Mesothelial cell of epicardium (in vitro differentiated cells): ENCODE results near the gene CCDC77. TPM values are rescaled to one million over a fixed set of nuclear protein-coding genes. Genes with fewer than 3 reads are reported as not detected.

Experiments used
- DNase-seq, 2 experiments: peaks; one replicate each; pipeline ENCODE4 v3.0.0; 2021; ENCODE audit warnings: low spot score in 2 of 2; ENCODE audit not compliant: unreplicated experiment in 2 of 2
- H3K27ac Mint-ChIP-seq: 2 replicates; pipeline ENCODE4 v1.8.0; 2021; ENCODE audit warnings: mixed read lengths
- H3K27me3 Mint-ChIP-seq: 2 replicates; pipeline ENCODE4 v1.8.0; 2021; ENCODE audit warnings: low read depth, mixed read lengths
- H3K36me3 Mint-ChIP-seq: 2 replicates; pipeline ENCODE4 v1.8.0; 2021; ENCODE audit warnings: mixed read lengths
- H3K4me1 Mint-ChIP-seq: 2 replicates; pipeline ENCODE4 v1.8.0; 2021; ENCODE audit warnings: mixed read lengths
- H3K4me3 Mint-ChIP-seq: 2 replicates; pipeline ENCODE4 v1.8.0; 2021; ENCODE audit warnings: mild to moderate bottlenecking, moderate library complexity, mixed read lengths
- H3K9me3 Mint-ChIP-seq: 2 replicates; pipeline ENCODE4 v1.8.0; 2021; ENCODE audit warnings: mixed read lengths
- total RNA-seq: library from RNA; stranded (reverse); gene quantifications from 3 replicates; pipeline ENCODE4 v1.2.1, GENCODE V29; 2021
- TF ChIP-seq, protein P1 (sequence below): fragments of 200-600 bp; sonication (generic); IDR thresholded peaks from one replicate; pipeline ENCODE4 v1.5.0; 2021; ENCODE audit warnings: antibody characterized with exemption; ENCODE audit not compliant: unreplicated experiment

Gene CCDC77
- total RNA-seq, 1 donor from 2014 or later, result 16.8 TPM

- H3K36me3 Mint-ChIP-seq, result peaks cover 2% of the 10 kb centered on the region
- no peaks in the 10 kb centered on the region for H3K9me3 Mint-ChIP-seq
- H3K4me1 Mint-ChIP-seq, result no peaks in the 10 kb centered on the region
- no peak overlapping the region for H3K4me3 Mint-ChIP-seq
- peaks cover 2% of the 10 kb centered on the region for H3K27me3 Mint-ChIP-seq
- TF ChIP-seq, protein P1, sequence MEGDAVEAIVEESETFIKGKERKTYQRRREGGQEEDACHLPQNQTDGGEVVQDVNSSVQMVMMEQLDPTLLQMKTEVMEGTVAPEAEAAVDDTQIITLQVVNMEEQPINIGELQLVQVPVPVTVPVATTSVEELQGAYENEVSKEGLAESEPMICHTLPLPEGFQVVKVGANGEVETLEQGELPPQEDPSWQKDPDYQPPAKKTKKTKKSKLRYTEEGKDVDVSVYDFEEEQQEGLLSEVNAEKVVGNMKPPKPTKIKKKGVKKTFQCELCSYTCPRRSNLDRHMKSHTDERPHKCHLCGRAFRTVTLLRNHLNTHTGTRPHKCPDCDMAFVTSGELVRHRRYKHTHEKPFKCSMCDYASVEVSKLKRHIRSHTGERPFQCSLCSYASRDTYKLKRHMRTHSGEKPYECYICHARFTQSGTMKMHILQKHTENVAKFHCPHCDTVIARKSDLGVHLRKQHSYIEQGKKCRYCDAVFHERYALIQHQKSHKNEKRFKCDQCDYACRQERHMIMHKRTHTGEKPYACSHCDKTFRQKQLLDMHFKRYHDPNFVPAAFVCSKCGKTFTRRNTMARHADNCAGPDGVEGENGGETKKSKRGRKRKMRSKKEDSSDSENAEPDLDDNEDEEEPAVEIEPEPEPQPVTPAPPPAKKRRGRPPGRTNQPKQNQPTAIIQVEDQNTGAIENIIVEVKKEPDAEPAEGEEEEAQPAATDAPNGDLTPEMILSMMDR, result no peak
- no peak for DNase-seq
- no peak overlapping the region for H3K27ac Mint-ChIP-seq
These were observed 45.7 kb downstream of the CCDC77 start for GRCh38 chr12:447141-447540.

GRCh38 chr12:449203-449602, 47.8 kb downstream of the CCDC77 start:
- Mint-ChIP-seq H3K4me3 (no peak overlapping the region), H3K4me1 (no peaks in the 10 kb centered on the region), H3K9me3 (no peaks in the 10 kb centered on the region), H3K27me3 (peaks cover 7% of the 10 kb centered on the region), H3K27ac (no peak overlapping the region), H3K36me3 (no peaks in the 10 kb centered on the region)
- DNase-seq, result no peak
- TF ChIP-seq, protein P1, result no peak

DNA sequence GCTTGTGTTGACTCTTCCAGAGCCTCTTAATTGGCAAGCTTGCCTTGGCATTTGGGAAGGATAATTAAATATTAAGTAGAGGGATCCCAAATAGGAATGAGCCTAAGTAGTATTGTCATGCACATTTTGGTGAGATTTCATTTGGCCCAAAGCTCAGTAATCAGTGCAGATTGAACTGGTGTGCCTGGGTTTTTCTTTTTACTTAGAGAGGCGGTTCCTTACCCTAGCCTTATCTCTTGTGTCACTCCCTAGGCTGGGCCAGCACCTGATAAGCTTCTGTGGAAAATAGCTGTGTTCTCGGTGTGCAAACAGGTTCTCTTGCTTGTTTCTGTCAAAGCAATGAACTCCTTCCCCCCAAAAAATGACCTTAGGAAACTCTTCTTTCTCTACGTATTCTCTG, 49.0 kb downstream of the CCDC77 start:
- TF ChIP-seq, protein P1, result no peak
- no peaks in the 10 kb centered on the region for H3K9me3 Mint-ChIP-seq
- DNase-seq, result no peak
- no peak overlapping the region for H3K27ac Mint-ChIP-seq
- H3K4me1 Mint-ChIP-seq, result no peaks in the 10 kb centered on the region
- peaks cover 15% of the 10 kb centered on the region for H3K27me3 Mint-ChIP-seq
- H3K4me3 Mint-ChIP-seq, result no peak overlapping the region
- H3K36me3 Mint-ChIP-seq, result no peaks in the 10 kb centered on the region

GRCh38 chr12:452667-453210, 51.3 kb downstream of the CCDC77 start:
- no peak overlapping the region for H3K27ac Mint-ChIP-seq
- no peaks in the 10 kb centered on the region for H3K4me1 Mint-ChIP-seq
- H3K36me3 Mint-ChIP-seq, result no peaks in the 10 kb centered on the region
- H3K27me3 Mint-ChIP-seq, result peaks cover 37% of the 10 kb centered on the region
- no peak for DNase-seq
- H3K4me3 Mint-ChIP-seq, result no peak overlapping the region
- no peaks in the 10 kb centered on the region for H3K9me3 Mint-ChIP-seq
- TF ChIP-seq, protein P1, result peak; percentile 49

GRCh38 chr12:454833-455232, 53.4 kb downstream of the CCDC77 start:
- H3K4me1 Mint-ChIP-seq, result peaks cover 3% of the 10 kb centered on the region
- no peaks in the 10 kb centered on the region for H3K36me3 Mint-ChIP-seq
- DNase-seq, result no peak
- H3K9me3 Mint-ChIP-seq, result no peaks in the 10 kb centered on the region
- TF ChIP-seq, protein P1, result no peak
- H3K27me3 Mint-ChIP-seq, result peaks cover 56% of the 10 kb centered on the region
- no peak overlapping the region for H3K4me3 Mint-ChIP-seq
- no peak overlapping the region for H3K27ac Mint-ChIP-seq

DNA sequence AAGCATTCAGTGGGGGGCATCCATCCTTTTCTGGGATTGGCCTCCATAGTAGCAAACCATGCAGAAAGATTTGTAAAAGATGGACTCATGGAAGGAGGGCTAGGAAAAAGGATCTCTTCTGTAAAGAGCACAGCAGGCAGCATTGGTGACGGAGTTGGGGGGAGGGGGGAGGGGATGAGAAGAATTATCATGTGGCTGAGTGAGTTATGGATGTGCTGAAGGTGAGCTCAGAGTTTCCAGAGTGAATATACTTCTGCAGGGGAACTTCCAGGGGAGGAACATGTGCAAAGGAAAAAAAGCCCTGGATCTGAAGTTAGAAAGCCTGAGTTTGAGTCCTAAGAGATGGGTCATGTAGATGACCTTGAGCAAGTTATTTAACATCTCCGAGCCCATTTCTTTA, 54.4 kb downstream of the CCDC77 start:
- DNase-seq, result no peak
- Mint-ChIP-seq H3K4me3 (no peak overlapping the region), H3K9me3 (no peaks in the 10 kb centered on the region), H3K27ac (no peak overlapping the region), H3K4me1 (peaks cover 3% of the 10 kb centered on the region), H3K27me3 (peaks cover 58% of the 10 kb centered on the region), H3K36me3 (no peaks in the 10 kb centered on the region)
- TF ChIP-seq, protein P1, result no peak
